PC-3 (cell line): ENCODE results near the gene ERGIC2. TPM values are rescaled to one million over a fixed set of nuclear protein-coding genes. Genes with fewer than 3 reads are reported as not detected.

Experiments used
- ATAC-seq: fragments of 200-7000 bp; cut with Tn5 transposase; 2 replicates; pipeline ENCODE4 v1.9.1; 2020; ENCODE audit warnings: mild to moderate bottlenecking, moderate library complexity
- Bru-seq: library from RNA; stranded (reverse); fragments of 400-500 nt; gene quantifications from one replicate; lab custom pipeline; 2021; lab: Mats Ljungman, UMichigan
- BruChase-seq, 2 experiments: library from RNA; stranded (reverse); fragments of 400-500 nt; gene quantifications; one replicate each; lab custom pipeline; 2021; lab: Mats Ljungman, UMichigan
- BruUV-seq: library from RNA; stranded (reverse); fragments of 400-500 nt; replicated peaks from 2 replicates; lab custom pipeline; 2021; lab: Mats Ljungman, UMichigan
- CTCF ChIA-PET: fragments of 300-600 bp; sonication (Branson Sonifier 250); formaldehyde crosslinking; loops from one replicate; lab custom pipeline; 2022; ENCODE audit warnings: antibody characterized with exemption; lab: Charles Lee
- POLR2A ChIA-PET: fragments of 300-600 bp; sonication (Branson Sonifier 250); formaldehyde crosslinking; loops from one replicate; lab custom pipeline; 2022; ENCODE audit warnings: antibody characterized with exemption; ENCODE audit not compliant: unreplicated experiment; lab: Charles Lee
- DNase-seq: peaks from one replicate; pipeline ENCODE4 v3.0.0-alpha.2; 2015
- H2AFZ ChIP-seq: fragments of 300-600 bp; sonication (generic); 2 replicates; pipeline ENCODE4 v1.6.0; 2016; ENCODE audit warnings: antibody characterized with exemption, low read length
- H3F3A ChIP-seq: fragments of 300-600 bp; sonication (generic); one replicate; pipeline ENCODE4 v1.6.0; 2017; ENCODE audit warnings: antibody characterized with exemption, low read length, control low read depth, mild to moderate bottlenecking; ENCODE audit not compliant: unreplicated experiment
- H3K27ac ChIP-seq: fragments of 300-600 bp; sonication (generic); 2 replicates; pipeline ENCODE4 v1.5.1; 2016; ENCODE audit warnings: mild to moderate bottlenecking, low read length
- H3K27me3 ChIP-seq: fragments of 300-600 bp; sonication (generic); 2 replicates; pipeline ENCODE4 v1.6.1; 2016; ENCODE audit warnings: low read length, mixed read lengths
- H3K36me3 ChIP-seq: fragments of 300-600 bp; sonication (generic); 2 replicates; pipeline ENCODE4 v1.6.1; 2016; ENCODE audit warnings: low read depth, mixed run types, low read length, mixed read lengths
- H3K4me1 ChIP-seq: fragments of 300-600 bp; sonication (generic); 2 replicates; pipeline ENCODE4 v1.5.1; 2016; ENCODE audit warnings: low read length; ENCODE audit not compliant: insufficient read depth
- H3K4me2 ChIP-seq: fragments of 300-600 bp; sonication (generic); 2 replicates; pipeline ENCODE4 v1.6.0; 2016; ENCODE audit warnings: low read length
- H3K4me3 ChIP-seq: fragments of 300-600 bp; sonication (generic); 2 replicates; pipeline ENCODE4 v1.5.1; 2016; ENCODE audit warnings: mild to moderate bottlenecking, low read length, mixed read lengths
- H3K79me2 ChIP-seq: fragments of 300-600 bp; sonication (generic); 2 replicates; pipeline ENCODE4 v1.6.1; 2017; ENCODE audit warnings: low read length, mixed read lengths
- H3K9ac ChIP-seq: fragments of 300-600 bp; sonication (generic); 2 replicates; pipeline ENCODE4 v1.6.0; 2016; ENCODE audit warnings: mild to moderate bottlenecking, low read length
- H3K9me2 ChIP-seq: fragments of 300-600 bp; sonication (generic); replicated peaks from 2 replicates; pipeline ENCODE4 v1.6.1; 2016; ENCODE audit warnings: mixed run types, low read length, mixed read lengths
- H3K9me3 ChIP-seq: fragments of 300-600 bp; sonication (generic); 2 replicates; pipeline ENCODE4 v1.6.1; 2016; ENCODE audit warnings: low read length, mixed read lengths
- H4K20me1 ChIP-seq: fragments of 300-600 bp; sonication (generic); 2 replicates; pipeline ENCODE4 v1.6.1; 2016; ENCODE audit warnings: low read length, mixed read lengths
- CTCF ChIP-seq: fragments of 300-600 bp; sonication (generic); conservative IDR thresholded peaks from 2 replicates; pipeline ENCODE4 v1.5.1; 2017; ENCODE audit warnings: antibody characterized with exemption, low read depth, mild to moderate bottlenecking, low read length
- EZH2 ChIP-seq: fragments of 300-600 bp; sonication (generic); IDR thresholded peaks from one replicate; pipeline ENCODE4 v1.6.1; 2017; ENCODE audit warnings: antibody characterized with exemption, mild to moderate bottlenecking, low read length; ENCODE audit not compliant: unreplicated experiment
- EZH2phosphoT487 ChIP-seq: fragments of 300-600 bp; sonication (generic); IDR thresholded peaks from 2 replicates; pipeline ENCODE4 v1.6.1; 2018; ENCODE audit warnings: mild to moderate bottlenecking, antibody characterized with exemption, low read length, borderline replicate concordance
- intact Hi-C: fragments of 100-400 bp; cut with micrococcal nuclease; formaldehyde crosslinking; loops from 2 replicates; pipeline ENCODE4 v1.9.0; 2023
- long read RNA-seq: library from polyadenylated mRNA; unstranded; transcript quantifications from one replicate; pipeline ENCODE4 v2.0.0, GENCODE V29; 2021; ENCODE audit not compliant: unreplicated experiment
- total RNA-seq: library from RNA; depleted of rRNA; stranded (reverse); fragments of >200 nt; gene quantifications from 2 replicates; pipeline ENCODE4 v1.2.3, GENCODE V29; 2014; rRNA removed

ERGIC2 gene
- total RNA-seq: 142 and 184 TPM in 2 replicates
- percentile 98 among the genes with signal in this experiment for Bru-seq, nascent RNA
- BruChase-seq, experiment 1, labeled RNA remaining after a 6-hour chase: percentile 95 among the genes with signal in this experiment
- percentile 97 among the genes with signal in this experiment for BruChase-seq, experiment 2, labeled RNA remaining after a 2-hour chase
- long read RNA-seq, full-length matches to known transcripts: 352 of 420 reads
- long read RNA-seq, partial matches to known transcripts: 14 of 420 reads
- long read RNA-seq, other reads (novel, unspliced or antisense): 54 of 420 reads

GRCh38 chr12:29380536-29381523 is at the start of gene ERGIC2:
Gene ERGIC2 (minus strand): TSS chr12:29381172. CDS start chr12:29371633, 9,539 bp downstream.
- TF ChIP-seq CTCF: no peak
- no peak for TF ChIP-seq EZH2
- no peak for TF ChIP-seq EZH2phosphoT487
- H3K4me3 ChIP-seq: peak within 1 kb of the TSS; percentile 77
- intact Hi-C loops: loop anchor here (1.0 to 2.0 kb wide), 7 partner anchors 44 to 218 kb away; no protein-coding TSS in a partner anchor
- peak within 1 kb of the TSS; percentile 85 for H3K4me2 ChIP-seq
- H3K36me3 ChIP-seq: peaks cover 23% of the 10 kb centered on the region
- peak within 1 kb of the TSS; percentile 87 for H2AFZ ChIP-seq
- BruUV-seq: TSS peak; percentile 63
- no peaks in the 10 kb centered on the region for H3K27me3 ChIP-seq
- no peaks in the 10 kb centered on the region for H3K9me2 ChIP-seq
- H3K9me3 ChIP-seq: no peaks in the 10 kb centered on the region
- ChIA-PET CTCF (interaction anchor here (0.7 to 2.2 kb wide), 3 partner anchors 60 to 139 kb away, joined by 3 to 8 read pairs (median 3); no protein-coding TSS in a partner anchor), POLR2A (interaction anchor here (0.6 to 1.2 kb wide), 6 partner anchors 13 to 1942 kb away, joined by 3 to 18 read pairs (median 3); no protein-coding TSS in a partner anchor)
- peak within 1 kb of the TSS; percentile 92 for H3K9ac ChIP-seq
- peaks cover 40% of the 10 kb centered on the region for H4K20me1 ChIP-seq
- H3K79me2 ChIP-seq: peaks cover 51% of the 10 kb centered on the region
- H3F3A ChIP-seq: no peaks in the 10 kb centered on the region
- H3K27ac ChIP-seq: peak within 1 kb of the TSS; percentile 81
- peak; percentile 94 for ATAC-seq
- peaks cover 22% of the 10 kb centered on the region for H3K4me1 ChIP-seq
- peak; percentile 100 for DNase-seq

- Histone ChIP-seq H3K36me3 (no peaks in the 10 kb centered on the region), H2AFZ (no peak overlapping the region), H3K27ac (peak overlapping the region; percentile 49), H4K20me1 (no peaks in the 10 kb centered on the region), H3K9ac (peak overlapping the region; percentile 3; the same call in 1 of the 2 replicates), H3K79me2 (no peaks in the 10 kb centered on the region), H3K27me3 (no peaks in the 10 kb centered on the region), H3K4me3 (no peak overlapping the region), H3K9me2 (0 out of 2 replicates have a peak, but pooled peaks cover 3% of the 10 kb centered on the region), H3F3A (no peaks in the 10 kb centered on the region), H3K9me3 (no peaks in the 10 kb centered on the region), H3K4me1 (peaks cover 48% of the 10 kb centered on the region), H3K4me2 (no peak overlapping the region)
- intact Hi-C loops: loop anchor here (1.0 kb wide), 2 partner anchors 49 to 87 kb away; partner anchors contain the start of gene ERGIC2
- CTCF ChIA-PET: no interaction called here
- POLR2A ChIA-PET: no interaction called here
- BruUV-seq: no TSS peak
- DNase-seq (no peak), ATAC-seq (no peak)
- TF ChIP-seq CTCF (no peak), EZH2 (no peak), EZH2phosphoT487 (no peak)
These were observed 49.7 kb upstream of the ERGIC2 start for GRCh38 chr12:29430716-29431044.
